K562 (cell line): Measurements from ENCODE around the gene ARL8A. TPM values are rescaled to one million over a fixed set of nuclear protein-coding genes. Genes with fewer than 3 reads are reported as not detected.

Source experiments
- CCNT2 ChIP-seq: IDR thresholded peaks from 2 replicates; pipeline ENCODE4 v1.6.1; 2011; ENCODE audit warnings: borderline replicate concordance, low read depth, mild to moderate bottlenecking, moderate library complexity, mixed read lengths, low read length; ENCODE audit not compliant: insufficient read length; ENCODE audit errors: extremely low read depth
- HNRNPL ChIP-seq: fragments of 200-400 bp; formaldehyde crosslinking; IDR thresholded peaks from 2 replicates; pipeline ENCODE4 v1.6.1; 2017; ENCODE audit warnings: low read depth, mild to moderate bottlenecking, low read length
- MCM2 ChIP-seq: fragments of 450-650 bp; IDR thresholded peaks from 2 replicates; pipeline ENCODE4 v1.6.1; 2017; ENCODE audit warnings: low read depth, mild to moderate bottlenecking
- MTF1 ChIP-seq: fragments of 250-450 bp; sonication (Bioruptor Pico); IDR thresholded peaks from 2 replicates; pipeline ENCODE4 v1.9.0; 2021; ENCODE audit warnings: moderate library complexity, mild to moderate bottlenecking, inconsistent platforms, borderline replicate concordance
- NR4A1 ChIP-seq, 2 experiments: fragments of 250-450 bp in 1 of 2; fragments of 450-650 bp in 1 of 2; sonication (Bioruptor Pico) in 1 of 2; IDR thresholded peaks; 2 replicates each; pipeline versions ENCODE4 v1.4.0 to v1.6.1; 2016 to 2020; ENCODE audit warnings: mild to moderate bottlenecking in 2 of 2, missing compliant biosample characterization in 1 of 2, missing genetic modification characterization in 1 of 2, moderate library complexity in 1 of 2
- POLR2H ChIP-seq: IDR thresholded peaks from 2 replicates; pipeline ENCODE4 v1.6.1; 2016; ENCODE audit warnings: missing genetic modification characterization, low read depth, mild to moderate bottlenecking, control low read depth, missing compliant biosample characterization, moderate library complexity
- PYGO2 ChIP-seq: fragments of 450-650 bp; IDR thresholded peaks from 2 replicates; pipeline ENCODE4 v1.6.1; 2016; ENCODE audit warnings: mild to moderate bottlenecking, missing genetic modification characterization, moderate library complexity, missing compliant biosample characterization
- RFX7 ChIP-seq: fragments of 250-450 bp; sonication (Bioruptor Pico); IDR thresholded peaks from 2 replicates; pipeline ENCODE4 v1.5.1; 2021; ENCODE audit warnings: mild to moderate bottlenecking
- RREB1 ChIP-seq: fragments of 250-450 bp; sonication (Bioruptor Pico); IDR thresholded peaks from 2 replicates; pipeline ENCODE4 v1.4.0; 2020
- TFAP4 ChIP-seq: sonication (generic); formaldehyde crosslinking; IDR thresholded peaks from 2 replicates; pipeline ENCODE4 v1.8.0; 2022; ENCODE audit warnings: missing genetic modification reagents, mild to moderate bottlenecking, moderate library complexity, borderline replicate concordance
- ZBTB1 ChIP-seq: sonication (generic); formaldehyde crosslinking; IDR thresholded peaks from 2 replicates; pipeline ENCODE4 v1.8.1; 2023; ENCODE audit warnings: missing genetic modification reagents, low read depth, mild to moderate bottlenecking, borderline replicate concordance
- ZBTB12 ChIP-seq: fragments of 250-450 bp; sonication (Bioruptor Pico); IDR thresholded peaks from 2 replicates; pipeline ENCODE4 v1.4.0; 2020
- ZNF589 ChIP-seq: fragments of 200-800 bp; sonication (Bioruptor generic); IDR thresholded peaks from 2 replicates; pipeline ENCODE4 v1.6.1; 2016; ENCODE audit warnings: low read depth, missing genetic modification characterization, missing compliant biosample characterization
- polyA plus RNA-seq, 8 experiments: library from polyadenylated mRNA; depleted of rRNA in 4 of 8; stranded (reverse) in 5 of 8; unstranded in 3 of 8; fragments of >200 nt; fragmentation: Nextera tagmentation in 2 of 8; fragmentation: Illumina TruSeq in 1 of 8; extraction: Ambion mirVana in 2 of 8; extraction: Trizol in 1 of 8; gene quantifications; 2 replicates each; pipeline versions ENCODE4 v1.2.1 to v1.2.3, GENCODE V29; 2011 to 2014; ENCODE audit warnings: inconsistent platforms in 1 of 8, missing spikeins in 1 of 8
- total RNA-seq, 7 experiments: library from RNA; depleted of rRNA in 6 of 7; stranded (reverse); fragments of >200 nt in 6 of 7; fragmentation: Illumina TruSeq in 2 of 7; extraction: Trizol in 2 of 7; gene quantifications; 2 replicates each; pipeline versions ENCODE4 v1.2.1 to v1.2.3, GENCODE V29; 2011 to 2021; ENCODE audit warnings: low replicate concordance in 1 of 7

The ARL8A gene
- total and polyA plus RNA-seq, 9 of the 15 experiments (the other 6 are each of a cell fraction or from before 2014, with no cell fraction given) = 0.17 to 27.3 (median 15.6) TPM

- no peak for TF ChIP-seq ZBTB12 (CRISPR knock-in tag)
- TF ChIP-seq RFX7 = peak; percentile 3; the same call in 1 of the 2 replicates
- peak; percentile 72; the same call in 1 of the 2 replicates for TF ChIP-seq RREB1
- peak; percentile 71 for TF ChIP-seq TFAP4 (CRISPR knock-in tag)
- TF ChIP-seq MTF1 = no peak
- TF ChIP-seq ZNF589 = peak; percentile 56; the same call in 1 of the 2 replicates
- TF ChIP-seq HNRNPL = peak; percentile 82; the same call in 1 of the 2 replicates
- TF ChIP-seq PYGO2 (tag) = 0 out of 2 replicates have a peak, but pooled peaks have one; percentile 9
- TF ChIP-seq ZBTB1 (CRISPR knock-in tag) = no peak
- TF ChIP-seq MCM2 = no peak
- no peak for TF ChIP-seq POLR2H (tag)
- TF ChIP-seq CCNT2 = peak; percentile 3
- peak; percentile 85; the same call in 1 of the 2 replicates for TF ChIP-seq NR4A1 (CRISPR knock-in tag; IDR thresholded peaks at IDR 0.05)
- no peak for TF ChIP-seq NR4A1 (tag; IDR thresholded peaks at IDR 0.05)
Measured at GRCh38 chr1:202160377-202160940, 15.9 kb upstream of the ARL8A start, which contains the start of gene PTPN7 (continued).
